IPS-20b (cell line): Measurements from ENCODE around the gene PAK1.
A peak's percentile ranks its signal among the peaks of the same experiment; 100 is the strongest.

Experiments used
- H3K27ac ChIP-seq: one replicate; pipeline ENCODE4 v1.5.1; 2013; ENCODE audit warnings: low read length
- H3K27me3 ChIP-seq: 2 replicates; pipeline ENCODE4 v1.6.1; 2013; ENCODE audit warnings: mild to moderate bottlenecking, low read length, inconsistent platforms; ENCODE audit not compliant: insufficient read depth
- H3K36me3 ChIP-seq: 2 replicates; pipeline ENCODE4 v1.6.1; 2013; ENCODE audit warnings: low read depth, mild to moderate bottlenecking, inconsistent platforms, low read length, moderate library complexity; ENCODE audit not compliant: insufficient read depth
- H3K4me1 ChIP-seq: 2 replicates; pipeline ENCODE4 v1.6.1; 2013; ENCODE audit warnings: mild to moderate bottlenecking, control low read depth, inconsistent platforms, low read length, moderate library complexity; ENCODE audit not compliant: insufficient read depth
- H3K4me3 ChIP-seq: 2 replicates; pipeline ENCODE4 v1.5.1; 2013; ENCODE audit warnings: mild to moderate bottlenecking, low read length, inconsistent platforms
- H3K9ac ChIP-seq: 2 replicates; pipeline ENCODE4 v1.6.1; 2013; ENCODE audit warnings: low read depth, mild to moderate bottlenecking, inconsistent platforms, low read length, moderate library complexity
- H3K9me3 ChIP-seq: 2 replicates; pipeline ENCODE4 v1.6.1; 2013; ENCODE audit warnings: mild to moderate bottlenecking, low read depth, low read length, inconsistent platforms; ENCODE audit not compliant: insufficient read depth

PAK1 gene

GRCh38 chr11:77473801-77474683, at the start of gene PAK1:
Gene PAK1, minus strand, starts transcription at chr11:77474094. Its CDS starts 81,574 bp downstream, at chr11:77392520.
- H3K27ac ChIP-seq: peak within 1 kb of the TSS; percentile 40
- peak within 1 kb of the TSS; percentile 88 for H3K9ac ChIP-seq
- no peaks in the 10 kb centered on the region for H3K36me3 ChIP-seq
- no peaks in the 10 kb centered on the region for H3K9me3 ChIP-seq
- H3K27me3 ChIP-seq: no peaks in the 10 kb centered on the region
- peak within 1 kb of the TSS; percentile 86 for H3K4me3 ChIP-seq
- H3K4me1 ChIP-seq: peaks cover 41% of the 10 kb centered on the region

GRCh38 chr11:77522215-77522614, 48.3 kb upstream of the PAK1 start:
- H3K9ac ChIP-seq: no peak overlapping the region
- H3K4me3 ChIP-seq: no peak overlapping the region
- H3K36me3 ChIP-seq: no peaks in the 10 kb centered on the region
- no peak overlapping the region for H3K27ac ChIP-seq
- H3K9me3 ChIP-seq: peaks cover 4% of the 10 kb centered on the region; the same call in 1 of the 2 replicates
- peaks cover 19% of the 10 kb centered on the region; the same call in 1 of the 2 replicates for H3K4me1 ChIP-seq
- no peaks in the 10 kb centered on the region for H3K27me3 ChIP-seq

DNA sequence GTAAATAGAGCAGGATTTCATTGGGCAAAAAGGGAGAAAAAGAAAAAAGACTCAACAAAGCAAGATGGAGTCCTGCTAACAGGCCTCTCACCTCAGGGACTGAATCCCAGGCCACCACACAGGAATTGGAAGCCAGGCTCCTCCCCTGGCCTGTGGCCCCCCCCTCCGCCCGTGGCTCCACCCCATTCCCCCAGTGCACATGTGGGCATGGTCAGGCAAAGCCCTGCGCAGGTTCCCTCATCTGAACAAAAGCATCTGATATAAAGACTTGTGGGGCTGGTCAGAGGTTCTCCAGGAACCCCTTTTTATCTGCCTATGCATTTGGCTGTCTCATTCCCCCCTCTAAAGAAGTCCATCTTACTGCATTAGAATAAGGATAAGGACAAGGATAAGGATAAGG, 46.0 kb upstream of the PAK1 start:
- no peak overlapping the region for H3K27ac ChIP-seq
- no peak overlapping the region for H3K9ac ChIP-seq
- H3K4me1 ChIP-seq: peaks cover 15% of the 10 kb centered on the region
- H3K9me3 ChIP-seq: peaks cover 4% of the 10 kb centered on the region; the same call in 1 of the 2 replicates
- H3K27me3 ChIP-seq: no peaks in the 10 kb centered on the region
- H3K36me3 ChIP-seq: no peaks in the 10 kb centered on the region
- H3K4me3 ChIP-seq: no peak overlapping the region

- H3K9ac ChIP-seq: no peak overlapping the region
- H3K36me3 ChIP-seq: no peaks in the 10 kb centered on the region
- no peak overlapping the region for H3K4me3 ChIP-seq
- H3K27ac ChIP-seq: no peak overlapping the region
- H3K9me3 ChIP-seq: peaks cover 4% of the 10 kb centered on the region; the same call in 1 of the 2 replicates
- H3K4me1 ChIP-seq: peaks cover 11% of the 10 kb centered on the region; the same call in 1 of the 2 replicates
- no peaks in the 10 kb centered on the region for H3K27me3 ChIP-seq
Observed at GRCh38 chr11:77518471-77518870, 44.6 kb upstream of the PAK1 start.

- Histone ChIP-seq H3K9ac (no peak overlapping the region), H3K9me3 (peaks cover 4% of the 10 kb centered on the region; the same call in 1 of the 2 replicates)
Observed at GRCh38 chr11:77517753-77518152, 43.9 kb upstream of the PAK1 start.

GRCh38 chr11:77517226-77517625, 43.3 kb upstream of the PAK1 start:
- Histone ChIP-seq H3K4me1 (peaks cover 11% of the 10 kb centered on the region; the same call in 1 of the 2 replicates), H3K36me3 (no peaks in the 10 kb centered on the region), H3K4me3 (no peak overlapping the region), H3K9me3 (peaks cover 4% of the 10 kb centered on the region; the same call in 1 of the 2 replicates), H3K9ac (no peak overlapping the region), H3K27me3 (no peaks in the 10 kb centered on the region), H3K27ac (no peak overlapping the region)

More at GRCh38 chr11:77517753-77518152, 43.9 kb upstream of the PAK1 start:
- H3K4me1 ChIP-seq: peaks cover 11% of the 10 kb centered on the region; the same call in 1 of the 2 replicates
- no peaks in the 10 kb centered on the region for H3K27me3 ChIP-seq
- H3K27ac ChIP-seq: no peak overlapping the region
- H3K4me3 ChIP-seq: no peak overlapping the region
- H3K36me3 ChIP-seq: no peaks in the 10 kb centered on the region

DNA sequence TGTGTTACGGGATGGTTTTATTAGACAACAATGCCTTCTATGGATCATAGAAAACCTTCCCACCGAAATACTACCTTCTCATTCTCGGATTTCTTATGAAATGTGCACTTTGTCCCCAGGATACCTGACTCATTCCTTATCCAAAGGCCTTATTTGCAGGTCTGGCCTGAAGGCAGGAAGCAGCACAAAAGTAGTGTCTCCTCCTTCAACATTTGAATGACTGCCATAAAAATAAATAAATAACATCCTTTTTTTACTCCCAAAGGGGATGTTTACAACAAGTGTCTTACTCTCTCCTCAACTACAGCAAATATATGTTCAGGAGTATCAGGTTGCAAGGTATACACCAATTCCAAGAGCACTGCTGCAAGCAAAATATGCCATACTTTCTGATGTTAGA, 41.6 kb upstream of the PAK1 start:
- H3K27ac ChIP-seq: no peak overlapping the region

DNA sequence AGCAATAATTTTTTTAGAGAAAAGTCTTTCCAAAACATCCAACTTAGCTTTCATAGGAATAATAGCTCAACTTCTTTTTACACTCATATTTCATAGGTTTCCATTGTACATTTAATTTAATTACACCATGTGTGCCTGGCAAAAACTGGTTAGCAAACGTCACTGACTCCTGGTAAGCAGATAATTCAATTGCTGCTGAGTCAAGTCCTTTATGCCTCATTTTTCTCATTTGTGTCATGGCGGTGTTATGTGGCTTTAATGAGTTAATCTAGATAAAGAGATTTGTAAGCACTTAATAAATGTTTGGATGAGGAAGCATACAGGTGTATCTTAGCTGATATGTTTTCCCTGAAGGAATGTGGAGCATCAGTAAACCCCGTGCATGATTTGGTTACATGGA, 41.2 kb upstream of the PAK1 start:
- no peak overlapping the region for H3K27ac ChIP-seq
- H3K36me3 ChIP-seq: no peaks in the 10 kb centered on the region
- no peak overlapping the region for H3K4me3 ChIP-seq
- peaks cover 16% of the 10 kb centered on the region for H3K4me1 ChIP-seq
- H3K9me3 ChIP-seq: peaks cover 4% of the 10 kb centered on the region; the same call in 1 of the 2 replicates
- H3K9ac ChIP-seq: no peak overlapping the region
- H3K27me3 ChIP-seq: no peaks in the 10 kb centered on the region

More for the DNA sequence above, 41.6 kb upstream of the PAK1 start:
- Histone ChIP-seq H3K9ac (no peak overlapping the region), H3K4me3 (no peak overlapping the region), H3K36me3 (no peaks in the 10 kb centered on the region), H3K27me3 (no peaks in the 10 kb centered on the region), H3K9me3 (peaks cover 4% of the 10 kb centered on the region; the same call in 1 of the 2 replicates), H3K4me1 (peaks cover 16% of the 10 kb centered on the region)

DNA sequence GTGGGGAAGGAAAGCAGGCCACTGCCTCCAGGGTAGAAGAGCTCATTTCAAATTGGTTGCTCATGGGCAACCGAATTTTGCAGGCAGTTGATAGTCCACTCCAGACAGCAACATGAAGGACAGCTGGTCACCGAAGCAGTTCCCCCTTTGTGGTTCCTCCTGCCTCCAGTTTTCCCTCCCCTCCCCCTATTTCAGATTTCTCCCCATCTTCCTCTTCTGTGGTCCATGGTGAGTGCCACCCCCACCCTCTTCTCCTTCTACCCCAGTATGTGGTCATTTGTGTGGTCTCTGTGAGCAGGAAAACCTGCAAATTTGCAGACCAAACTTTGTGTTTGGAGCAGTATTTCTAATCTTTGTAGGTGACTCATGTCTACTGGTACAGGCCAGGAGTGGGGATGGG, 38.2 kb upstream of the PAK1 start:
- no peak overlapping the region for H3K27ac ChIP-seq
- no peaks in the 10 kb centered on the region for H3K36me3 ChIP-seq

GRCh38 chr11:77510851-77511250, 37.0 kb upstream of the PAK1 start:
- no peak overlapping the region for H3K4me3 ChIP-seq
- no peaks in the 10 kb centered on the region for H3K36me3 ChIP-seq
- H3K27ac ChIP-seq: no peak overlapping the region
- H3K9ac ChIP-seq: no peak overlapping the region
- H3K9me3 ChIP-seq: no peaks in the 10 kb centered on the region
- H3K4me1 ChIP-seq: peaks cover 15% of the 10 kb centered on the region
- H3K27me3 ChIP-seq: no peaks in the 10 kb centered on the region

More for the DNA sequence above, 38.2 kb upstream of the PAK1 start:
- Histone ChIP-seq H3K9me3 (no peaks in the 10 kb centered on the region), H3K4me1 (peaks cover 16% of the 10 kb centered on the region), H3K27me3 (no peaks in the 10 kb centered on the region), H3K4me3 (no peak overlapping the region), H3K9ac (no peak overlapping the region)

DNA sequence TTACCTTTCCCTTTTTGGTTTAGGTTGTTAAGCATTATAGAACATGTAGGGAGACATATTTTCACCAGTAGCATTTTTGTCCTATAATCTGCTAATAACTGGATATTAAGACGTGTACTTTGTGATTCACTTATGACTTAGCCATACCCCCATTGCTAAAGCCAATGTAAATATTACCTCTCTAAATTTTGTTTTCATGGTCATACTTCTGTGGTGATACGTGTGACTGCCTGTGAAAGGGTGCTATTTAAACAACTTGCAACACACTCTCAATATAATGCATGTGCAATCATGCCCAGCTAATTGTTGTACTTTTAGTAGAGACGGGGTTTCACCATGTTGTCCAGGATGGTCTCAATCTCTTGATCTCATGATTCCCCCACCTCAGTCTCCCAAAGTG, 36.2 kb upstream of the PAK1 start:
- H3K27me3 ChIP-seq: no peaks in the 10 kb centered on the region
- no peak overlapping the region for H3K9ac ChIP-seq
- peaks cover 9% of the 10 kb centered on the region for H3K4me1 ChIP-seq
- H3K4me3 ChIP-seq: no peak overlapping the region
- H3K27ac ChIP-seq: no peak overlapping the region
- H3K36me3 ChIP-seq: no peaks in the 10 kb centered on the region
- no peaks in the 10 kb centered on the region for H3K9me3 ChIP-seq

DNA sequence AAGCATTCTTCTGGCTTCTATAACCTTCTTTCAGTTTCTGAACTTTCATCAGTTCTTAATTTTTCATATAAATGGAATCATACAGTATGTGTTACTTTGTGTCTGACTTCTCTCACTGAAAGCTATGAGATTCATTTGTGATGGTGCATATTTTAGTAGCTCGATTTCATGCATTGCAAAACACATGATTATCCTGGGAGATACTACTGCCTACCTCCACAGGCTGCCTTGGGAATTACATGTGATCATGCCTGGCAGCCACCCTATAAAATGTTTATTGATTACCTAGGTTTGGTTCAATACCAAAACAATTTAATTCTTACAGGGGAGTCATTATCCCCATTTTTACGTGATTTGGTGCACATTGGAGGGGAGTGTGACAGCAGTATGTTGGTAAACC, 34.1 kb upstream of the PAK1 start:
- Histone ChIP-seq H3K4me3 (no peak overlapping the region), H3K4me1 (peaks cover 9% of the 10 kb centered on the region), H3K27ac (no peak overlapping the region), H3K9ac (no peak overlapping the region), H3K27me3 (no peaks in the 10 kb centered on the region), H3K9me3 (no peaks in the 10 kb centered on the region), H3K36me3 (no peaks in the 10 kb centered on the region)
